Adrenal gland (tissue), 12 donors: ENCODE measurements around the gene ABCF1. TPM values are rescaled to one million over a fixed set of nuclear protein-coding genes. Genes with fewer than 3 reads are reported as not detected.

ENCODE experiments used
- DNase-seq, 7 donors: peaks; one replicate each; pipeline ENCODE4 v3.0.0-alpha.2; 2019 to 2020
- H3K27ac ChIP-seq, 5 donors: fragments of 200-600 bp; sonication (generic) in 4 of 5; 1 replicate in 3 of 5; 2 replicates in 2 of 5; pipeline versions ENCODE4 v1.5.1 to v1.8.0; 2016 to 2020; ENCODE audit warnings: mild to moderate bottlenecking in 1 of 5
- H3K27me3 ChIP-seq: fragments of 200-600 bp; 2 replicates; pipeline ENCODE4 v1.8.0; 2021
- H3K36me3 ChIP-seq, 2 donors: fragments of 200-600 bp; replicated peaks in 1 of 2; 1 replicate in 1 of 2; 2 replicates in 1 of 2; pipeline versions ENCODE4 v1.5.1 to v1.8.0; 2018 to 2022
- H3K4me1 ChIP-seq, 2 donors: fragments of 200-600 bp; replicated peaks in 1 of 2; 1 replicate in 1 of 2; 2 replicates in 1 of 2; pipeline versions ENCODE4 v1.5.1 to v1.8.0; 2018 to 2021
- H3K4me3 ChIP-seq, 4 donors: fragments of 200-600 bp; sonication (generic) in 3 of 4; one replicate each; pipeline ENCODE4 v1.5.1; 2016 to 2018
- H3K9me3 ChIP-seq, 3 donors: fragments of 200-600 bp; sonication (generic) in 1 of 3; replicated peaks in 1 of 3; 1 replicate in 2 of 3; 2 replicates in 1 of 3; pipeline versions ENCODE4 v1.5.1 to v1.8.0; 2016 to 2021
- CTCF ChIP-seq, 6 experiments: fragments of 450-650 bp in 4 of 6; fragments of 200-600 bp in 2 of 6; sonication (generic) in 1 of 6; IDR thresholded peaks; 1 replicate in 5 of 6; 2 replicates in 1 of 6; pipeline versions ENCODE4 v1.5.1 to v1.8.0; 2016 to 2021; ENCODE audit warnings: antibody characterized with exemption in 6 of 6, mild to moderate bottlenecking in 2 of 6, moderate library complexity in 1 of 6
- POLR2A ChIP-seq, 2 donors: fragments of 450-650 bp; IDR thresholded peaks; one replicate each; pipeline ENCODE4 v1.6.1; 2017; ENCODE audit warnings: antibody characterized with exemption in 2 of 2, mild to moderate bottlenecking in 2 of 2, moderate library complexity in 1 of 2
- WGBS, 4 donors: extraction: QIAGEN DNeasy Blood & Tissue Kit in 2 of 4; methylation state at CpG; one replicate each; pipeline versions ENCODE4 v1.1.5 to v1.1.7; 2013 to 2017; 5-methylcytosine and 5-hydroxymethylcytosine counted together
- intact Hi-C, 2 donors: fragments of 100-400 bp; cut with DNase I; formaldehyde crosslinking; loops; one replicate each; pipeline versions ENCODE4 v1.14.1 to v1.15.0; 2022 to 2023
- polyA plus RNA-seq, 3 donors: library from polyadenylated mRNA; stranded (reverse); fragments of 200-250 nt in 2 of 3; fragments of 350-450 nt in 1 of 3; fragmentation: Illumina TruSeq in 1 of 3; extraction: RNeasy Lipid Tissue Mini Kit (QIAGEN cat#74804) in 1 of 3; gene quantifications; one replicate each; pipeline ENCODE4 v1.2.3, GENCODE V29; 2013 to 2014
- total RNA-seq, 9 donors: library from RNA; depleted of rRNA in 4 of 9; stranded (reverse); fragments of >200 nt in 4 of 9; fragments of 120-200 nt in 1 of 9; fragmentation: NEBNext Ultra II Directional in 1 of 9; extraction: Animal tissue kit (Norgen Biotek cat#: 25700) in 1 of 9; gene quantifications; one replicate each; pipeline versions ENCODE4 v1.1.0 to v1.2.4, GENCODE V29; 2013 to 2023
- donor health status: healthy with polysubstance abuse.
- donor health status: Bipolar disorder and iron deficiency.
- donor health status: DM: yes; HTN: yes; CAD: no.
- donor health status: DM: no; HTN: no; CAD: no.
- donor health status: DM: no; HTN: no; CAD: no.
- donor health status: DM: yes; HTN: yes; CAD: no.

The ABCF1 gene
- total and polyA plus RNA-seq, 12 donors = 18.7 to 75.2 (median 37.6) TPM

- Histone ChIP-seq H3K27me3 (no peaks in the 10 kb centered on the region), H3K4me1 (peaks cover 5 to 11% of the 10 kb centered on the region in 2 donors), H3K9me3 (no peaks in the 10 kb centered on the region), H3K36me3 (peaks cover 0 to 24% of the 10 kb centered on the region in 2 donors), H3K4me3 (no peak overlapping the region), H3K27ac (no peak overlapping the region)
- intact Hi-C loops = no loop called here
- no peak for TF ChIP-seq POLR2A (IDR thresholded peaks at IDR 0.05)
- no peak for TF ChIP-seq CTCF (IDR thresholded peaks at IDR 0.05)
- no peak for DNase-seq
- 88 to 93% (median 91%) methylated on average over 14 of the region's 14 CpGs for WGBS, 4 donors
Measured at GRCh38 chr6:30562470-30563425, 8.5 kb upstream of the ABCF1 start.

- 93 to 100% (median 100%) methylated on average over 1 of the region's 1 CpG for WGBS, 4 donors
- Histone ChIP-seq H3K27ac (no peak overlapping the region), H3K36me3 (peaks cover 0 to 24% of the 10 kb centered on the region in 2 donors), H3K9me3 (no peaks in the 10 kb centered on the region), H3K4me1 (no peaks in the 10 kb centered on the region), H3K27me3 (no peaks in the 10 kb centered on the region), H3K4me3 (no peak overlapping the region)
- DNase-seq = no peak
- intact Hi-C loops = no loop called here
- TF ChIP-seq POLR2A (IDR thresholded peaks at IDR 0.05) (no peak), CTCF (IDR thresholded peaks at IDR 0.05) (no peak)
Measured at GRCh38 chr6:30564114-30564513, 7.1 kb upstream of the ABCF1 start.

GRCh38 chr6:30565772-30566171 lies 5.5 kb upstream of the ABCF1 start:
- Histone ChIP-seq H3K9me3 (no peaks in the 10 kb centered on the region), H3K27me3 (no peaks in the 10 kb centered on the region), H3K4me3 (no peak overlapping the region), H3K27ac (no peak overlapping the region), H3K36me3 (peaks cover 0 to 24% of the 10 kb centered on the region in 2 donors), H3K4me1 (peaks cover 0 to 12% of the 10 kb centered on the region in 2 donors)
- peak in 4 of 7 donors; percentile 50 to 73 (median 60) for DNase-seq
- intact Hi-C loops = no loop called here
- no peak for TF ChIP-seq POLR2A (IDR thresholded peaks at IDR 0.05)
- TF ChIP-seq CTCF (IDR thresholded peaks at IDR 0.05) = no peak

- peaks cover 0 to 3% of the 10 kb centered on the region in 2 donors for H3K36me3 ChIP-seq
- no peak for DNase-seq
- H3K9me3 ChIP-seq = no peaks in the 10 kb centered on the region
- WGBS, 4 donors = 52 to 75% (median 68%) methylated on average over 3 of the region's 3 CpGs
- intact Hi-C loops = no loop called here
- TF ChIP-seq CTCF (IDR thresholded peaks at IDR 0.05) (no peak), POLR2A (IDR thresholded peaks at IDR 0.05) (no peak)
- H3K4me1 ChIP-seq = peaks cover 5 to 27% of the 10 kb centered on the region in 2 donors
- H3K27ac ChIP-seq = no peak overlapping the region
- no peak overlapping the region for H3K4me3 ChIP-seq
- no peaks in the 10 kb centered on the region for H3K27me3 ChIP-seq
Measured at GRCh38 chr6:30568245-30568644, 3.0 kb upstream of the ABCF1 start.
